Ishikawa (cell line): ENCODE measurements around the gene USP12.

Experiments used
- CEBPB ChIP-seq: IDR thresholded peaks from 2 replicates; pipeline ENCODE4 v1.6.1; 2012
- CREB1 ChIP-seq: IDR thresholded peaks from 2 replicates; pipeline ENCODE4 v1.6.1; 2012; ENCODE audit warnings: low read depth
- EGR1 ChIP-seq: IDR thresholded peaks from 2 replicates; pipeline ENCODE4 v1.6.1; 2012
- EP300 ChIP-seq: IDR thresholded peaks from 2 replicates; pipeline ENCODE4 v1.6.1; 2012; ENCODE audit warnings: borderline replicate concordance
- FOXM1 ChIP-seq: IDR thresholded peaks from 2 replicates; pipeline ENCODE4 v1.6.1; 2012; ENCODE audit warnings: low read depth, borderline replicate concordance
- MAX ChIP-seq: IDR thresholded peaks from 2 replicates; pipeline ENCODE4 v1.6.1; 2012
- NFIC ChIP-seq: IDR thresholded peaks from 2 replicates; pipeline ENCODE4 v1.6.1; 2012
- RAD21 ChIP-seq: IDR thresholded peaks from 2 replicates; pipeline ENCODE4 v1.6.1; 2012; ENCODE audit warnings: low read depth
- TAF1 ChIP-seq: IDR thresholded peaks from 2 replicates; pipeline ENCODE4 v1.6.1; 2012; ENCODE audit warnings: low read depth, mild to moderate bottlenecking
- TCF12 ChIP-seq: IDR thresholded peaks from 2 replicates; pipeline ENCODE4 v1.6.1; 2012; ENCODE audit warnings: low read depth
- TEAD4 ChIP-seq: IDR thresholded peaks from 2 replicates; pipeline ENCODE4 v1.6.1; 2012
- USF1 ChIP-seq: IDR thresholded peaks from 2 replicates; pipeline ENCODE4 v1.6.1; 2012
- YY1 ChIP-seq: IDR thresholded peaks from 2 replicates; pipeline ENCODE4 v1.6.1; 2012; ENCODE audit warnings: low read depth
- ZBTB7A ChIP-seq: IDR thresholded peaks from 2 replicates; pipeline ENCODE4 v1.6.1; 2012; ENCODE audit warnings: low read depth
- TF ChIP-seq, protein P1 (sequence below): IDR thresholded peaks from 2 replicates; pipeline ENCODE4 v1.6.1; 2012; ENCODE audit warnings: low read depth, mild to moderate bottlenecking

Gene USP12

DNA sequence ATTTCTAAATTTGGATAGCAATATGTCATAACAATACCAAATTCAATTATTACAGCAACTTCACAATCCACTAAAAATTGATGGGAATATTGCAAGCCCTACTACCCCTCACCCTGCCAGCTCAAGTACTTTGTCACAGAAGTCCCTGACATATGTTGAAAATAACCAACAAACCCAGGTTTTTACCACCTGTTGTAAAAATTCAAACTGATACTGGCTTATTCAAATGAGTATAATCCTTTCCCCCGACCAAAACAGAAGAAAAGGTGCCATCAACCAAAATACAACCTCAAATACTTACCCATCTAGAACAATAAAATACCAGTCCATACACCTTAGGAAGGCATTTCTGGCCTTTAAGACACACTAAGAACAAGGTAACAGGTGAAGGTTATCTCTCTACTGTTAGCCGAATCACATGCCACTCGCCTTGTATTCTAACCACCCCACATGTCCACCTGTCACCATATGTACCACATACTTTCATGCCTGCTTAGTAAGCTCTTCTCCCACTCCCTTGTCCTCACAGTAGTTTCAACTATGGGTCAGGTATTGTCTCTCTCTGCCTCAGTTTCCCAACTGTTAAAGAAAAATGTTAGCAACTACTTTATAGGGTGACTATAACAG lies 53.1 kb downstream of the USP12 start:
- TF ChIP-seq, protein P1, sequence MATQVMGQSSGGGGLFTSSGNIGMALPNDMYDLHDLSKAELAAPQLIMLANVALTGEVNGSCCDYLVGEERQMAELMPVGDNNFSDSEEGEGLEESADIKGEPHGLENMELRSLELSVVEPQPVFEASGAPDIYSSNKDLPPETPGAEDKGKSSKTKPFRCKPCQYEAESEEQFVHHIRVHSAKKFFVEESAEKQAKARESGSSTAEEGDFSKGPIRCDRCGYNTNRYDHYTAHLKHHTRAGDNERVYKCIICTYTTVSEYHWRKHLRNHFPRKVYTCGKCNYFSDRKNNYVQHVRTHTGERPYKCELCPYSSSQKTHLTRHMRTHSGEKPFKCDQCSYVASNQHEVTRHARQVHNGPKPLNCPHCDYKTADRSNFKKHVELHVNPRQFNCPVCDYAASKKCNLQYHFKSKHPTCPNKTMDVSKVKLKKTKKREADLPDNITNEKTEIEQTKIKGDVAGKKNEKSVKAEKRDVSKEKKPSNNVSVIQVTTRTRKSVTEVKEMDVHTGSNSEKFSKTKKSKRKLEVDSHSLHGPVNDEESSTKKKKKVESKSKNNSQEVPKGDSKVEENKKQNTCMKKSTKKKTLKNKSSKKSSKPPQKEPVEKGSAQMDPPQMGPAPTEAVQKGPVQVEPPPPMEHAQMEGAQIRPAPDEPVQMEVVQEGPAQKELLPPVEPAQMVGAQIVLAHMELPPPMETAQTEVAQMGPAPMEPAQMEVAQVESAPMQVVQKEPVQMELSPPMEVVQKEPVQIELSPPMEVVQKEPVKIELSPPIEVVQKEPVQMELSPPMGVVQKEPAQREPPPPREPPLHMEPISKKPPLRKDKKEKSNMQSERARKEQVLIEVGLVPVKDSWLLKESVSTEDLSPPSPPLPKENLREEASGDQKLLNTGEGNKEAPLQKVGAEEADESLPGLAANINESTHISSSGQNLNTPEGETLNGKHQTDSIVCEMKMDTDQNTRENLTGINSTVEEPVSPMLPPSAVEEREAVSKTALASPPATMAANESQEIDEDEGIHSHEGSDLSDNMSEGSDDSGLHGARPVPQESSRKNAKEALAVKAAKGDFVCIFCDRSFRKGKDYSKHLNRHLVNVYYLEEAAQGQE = no peak
- TF ChIP-seq FOXM1 (no peak), USF1 (no peak)

GRCh38 chr13:27117952-27118351 lies 53.7 kb downstream of the USP12 start:
- no peak for TF ChIP-seq TAF1
- TF ChIP-seq RAD21 = no peak
- TF ChIP-seq TEAD4 = no peak
- no peak for TF ChIP-seq ZBTB7A
- TF ChIP-seq TCF12 = no peak
- TF ChIP-seq USF1 = no peak
- TF ChIP-seq FOXM1 = no peak
- TF ChIP-seq EGR1 = no peak
- no peak for TF ChIP-seq NFIC
- TF ChIP-seq, protein P1 = no peak
- no peak for TF ChIP-seq CREB1

- TF ChIP-seq ZBTB7A (no peak), RAD21 (no peak), FOXM1 (no peak), NFIC (no peak), EP300 (no peak), USF1 (no peak), MAX (no peak), CREB1 (no peak), YY1 (no peak), CEBPB (no peak), TEAD4 (no peak), EGR1 (no peak), TAF1 (no peak), TCF12 (no peak)
- TF ChIP-seq, protein P1 = no peak
Measured at GRCh38 chr13:27117158-27117557, 54.5 kb downstream of the USP12 start.

- TF ChIP-seq EGR1 = no peak
- TF ChIP-seq, protein P1 = no peak
- TF ChIP-seq CEBPB = no peak
- TF ChIP-seq TAF1 = no peak
- no peak for TF ChIP-seq CREB1
- TF ChIP-seq TEAD4 = no peak
- TF ChIP-seq YY1 = no peak
- no peak for TF ChIP-seq NFIC
- no peak for TF ChIP-seq TCF12
- no peak for TF ChIP-seq EP300
- TF ChIP-seq ZBTB7A = no peak
- no peak for TF ChIP-seq USF1
- TF ChIP-seq FOXM1 = no peak
- TF ChIP-seq MAX = no peak
- no peak for TF ChIP-seq RAD21
Measured at GRCh38 chr13:27113436-27113835, 58.2 kb downstream of the USP12 start.
